Uterus (tissue), 2 donors: ENCODE results near the gene UBXN2A.

Source experiments
- POLR2A ChIP-seq, 2 donors: fragments of 450-650 bp; IDR thresholded peaks; one replicate each; pipeline ENCODE4 v1.6.1; 2016; ENCODE audit warnings: antibody characterized with exemption in 2 of 2, mild to moderate bottlenecking in 1 of 2, moderate library complexity in 1 of 2
- TF ChIP-seq, protein P1 (sequence below), 4 experiments: fragments of 200-600 bp in 2 of 4; fragments of 450-650 bp in 2 of 4; sonication (generic) in 2 of 4; IDR thresholded peaks; one replicate each; pipeline ENCODE4 v1.5.1; 2016 to 2019; ENCODE audit warnings: antibody characterized with exemption in 4 of 4, mild to moderate bottlenecking in 2 of 4, moderate library complexity in 1 of 4

- TF ChIP-seq, protein P1, sequence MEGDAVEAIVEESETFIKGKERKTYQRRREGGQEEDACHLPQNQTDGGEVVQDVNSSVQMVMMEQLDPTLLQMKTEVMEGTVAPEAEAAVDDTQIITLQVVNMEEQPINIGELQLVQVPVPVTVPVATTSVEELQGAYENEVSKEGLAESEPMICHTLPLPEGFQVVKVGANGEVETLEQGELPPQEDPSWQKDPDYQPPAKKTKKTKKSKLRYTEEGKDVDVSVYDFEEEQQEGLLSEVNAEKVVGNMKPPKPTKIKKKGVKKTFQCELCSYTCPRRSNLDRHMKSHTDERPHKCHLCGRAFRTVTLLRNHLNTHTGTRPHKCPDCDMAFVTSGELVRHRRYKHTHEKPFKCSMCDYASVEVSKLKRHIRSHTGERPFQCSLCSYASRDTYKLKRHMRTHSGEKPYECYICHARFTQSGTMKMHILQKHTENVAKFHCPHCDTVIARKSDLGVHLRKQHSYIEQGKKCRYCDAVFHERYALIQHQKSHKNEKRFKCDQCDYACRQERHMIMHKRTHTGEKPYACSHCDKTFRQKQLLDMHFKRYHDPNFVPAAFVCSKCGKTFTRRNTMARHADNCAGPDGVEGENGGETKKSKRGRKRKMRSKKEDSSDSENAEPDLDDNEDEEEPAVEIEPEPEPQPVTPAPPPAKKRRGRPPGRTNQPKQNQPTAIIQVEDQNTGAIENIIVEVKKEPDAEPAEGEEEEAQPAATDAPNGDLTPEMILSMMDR (IDR thresholded peaks at IDR 0.05): no peak
- no peak for TF ChIP-seq POLR2A (IDR thresholded peaks at IDR 0.05)
Observed at GRCh38 chr2:24017711-24018110, 77.4 kb downstream of the UBXN2A start.
